WTC11 (cell line): ENCODE data around the gene CFAP221. TPM values are rescaled to one million over a fixed set of nuclear protein-coding genes. Genes with fewer than 3 reads are reported as not detected.

Experiments
- ATAC-seq: fragments of 200-7000 bp; cut with Tn5 transposase; 2 replicates; pipeline ENCODE4 v1.10.0; 2021; ENCODE audit warnings: mild to moderate bottlenecking, moderate library complexity
- CTCF ChIA-PET: fragments of 300-600 bp; sonication (Branson Sonifier 250); formaldehyde crosslinking; loops from one replicate; lab custom pipeline; 2021; ENCODE audit warnings: antibody characterized with exemption; lab: Charles Lee
- POLR2A ChIA-PET: fragments of 350-600 bp; sonication (Branson Sonifier 250); formaldehyde crosslinking; loops from one replicate; lab custom pipeline; 2021; ENCODE audit warnings: antibody characterized with exemption; lab: Charles Lee
- DNase-seq: peaks from one replicate; pipeline ENCODE4 v3.0.0; 2021; ENCODE audit warnings: low spot score
- H3K27ac Mint-ChIP-seq: 2 replicates; pipeline ENCODE4 v1.8.0; 2021; ENCODE audit warnings: mixed read lengths
- H3K27me3 Mint-ChIP-seq: 2 replicates; pipeline ENCODE4 v1.8.0; 2021; ENCODE audit warnings: low read depth, mild to moderate bottlenecking, moderate library complexity, mixed read lengths
- H3K36me3 Mint-ChIP-seq: 2 replicates; pipeline ENCODE4 v1.8.0; 2021; ENCODE audit warnings: mixed read lengths
- H3K4me1 Mint-ChIP-seq: 2 replicates; pipeline ENCODE4 v1.8.0; 2022; ENCODE audit warnings: mixed read lengths
- H3K4me3 Mint-ChIP-seq: 2 replicates; pipeline ENCODE4 v1.8.0; 2021; ENCODE audit warnings: mild to moderate bottlenecking, moderate library complexity, mixed read lengths
- H3K9me3 Mint-ChIP-seq: 2 replicates; pipeline ENCODE4 v1.8.0; 2021; ENCODE audit warnings: mixed read lengths
- ELF4 ChIP-seq: sonication (generic); formaldehyde crosslinking; IDR thresholded peaks from 2 replicates; pipeline ENCODE4 v1.8.1; 2022; ENCODE audit warnings: low read depth, mild to moderate bottlenecking, moderate library complexity, missing genetic modification reagents
- FOXJ3 ChIP-seq: sonication (generic); formaldehyde crosslinking; IDR thresholded peaks from 2 replicates; pipeline ENCODE4 v1.9.0; 2021; ENCODE audit warnings: missing genetic modification reagents, mild to moderate bottlenecking, borderline replicate concordance
- GRHL2 ChIP-seq: fragments of 250-450 bp; sonication (Bioruptor Pico); IDR thresholded peaks from 2 replicates; pipeline ENCODE4 v1.8.0; 2022; ENCODE audit warnings: mild to moderate bottlenecking, moderate library complexity; ENCODE audit not compliant: insufficient replicate concordance, severe bottlenecking
- IRF2 ChIP-seq: sonication (generic); formaldehyde crosslinking; IDR thresholded peaks from 2 replicates; pipeline ENCODE4 v1.8.0; 2022; ENCODE audit warnings: low read depth, missing genetic modification reagents, borderline replicate concordance
- JUN ChIP-seq: sonication (generic); formaldehyde crosslinking; IDR thresholded peaks from 2 replicates; pipeline ENCODE4 v1.8.0; 2023; ENCODE audit warnings: mild to moderate bottlenecking, missing genetic modification reagents
- MYBL2 ChIP-seq: sonication (generic); formaldehyde crosslinking; IDR thresholded peaks from 2 replicates; pipeline ENCODE4 v1.8.1; 2023; ENCODE audit warnings: mild to moderate bottlenecking, moderate library complexity, missing genetic modification reagents
- NFE2L1 ChIP-seq: sonication (generic); formaldehyde crosslinking; IDR thresholded peaks from 2 replicates; pipeline ENCODE4 v1.8.1; 2023; ENCODE audit warnings: missing genetic modification reagents
- NFYB ChIP-seq: sonication (generic); formaldehyde crosslinking; conservative IDR thresholded peaks from 2 replicates; pipeline ENCODE4 v1.8.0; 2022; ENCODE audit warnings: low read depth, missing genetic modification reagents
- NR3C1 ChIP-seq: sonication (generic); formaldehyde crosslinking; conservative IDR thresholded peaks from 2 replicates; pipeline ENCODE4 v1.8.1; 2023; ENCODE audit warnings: low read depth, mild to moderate bottlenecking, missing genetic modification reagents
- RELA ChIP-seq: sonication (generic); formaldehyde crosslinking; IDR thresholded peaks from 2 replicates; pipeline ENCODE4 v1.8.1; 2022; ENCODE audit warnings: missing genetic modification reagents, mild to moderate bottlenecking, borderline replicate concordance
- RORB ChIP-seq: fragments of 250-450 bp; sonication (Bioruptor Pico); IDR thresholded peaks from 2 replicates; pipeline ENCODE4 v1.9.0; 2021; ENCODE audit warnings: mild to moderate bottlenecking
- SP1 ChIP-seq: sonication (generic); formaldehyde crosslinking; conservative IDR thresholded peaks from 2 replicates; pipeline ENCODE4 v1.8.1; 2022; ENCODE audit warnings: missing genetic modification reagents
- TP53 ChIP-seq: sonication (generic); formaldehyde crosslinking; IDR thresholded peaks from 2 replicates; pipeline ENCODE4 v1.8.1; 2023; ENCODE audit warnings: mild to moderate bottlenecking, missing genetic modification reagents
- ZNF263 ChIP-seq: sonication (generic); formaldehyde crosslinking; IDR thresholded peaks from 2 replicates; pipeline ENCODE4 v1.8.1; 2022; ENCODE audit warnings: low read depth, mild to moderate bottlenecking, moderate library complexity, missing genetic modification reagents
- ZNF317 ChIP-seq: sonication (generic); formaldehyde crosslinking; IDR thresholded peaks from 2 replicates; pipeline ENCODE4 v1.8.1; 2023; ENCODE audit warnings: low read depth, mild to moderate bottlenecking, moderate library complexity, missing genetic modification reagents, borderline replicate concordance
- ZNF416 ChIP-seq: fragments of 250-450 bp; sonication (Bioruptor Pico); IDR thresholded peaks from 2 replicates; pipeline ENCODE4 v1.9.0; 2021; ENCODE audit warnings: mild to moderate bottlenecking, inconsistent platforms
- ZNF423 ChIP-seq: fragments of 250-450 bp; sonication (Bioruptor Pico); IDR thresholded peaks from 2 replicates; pipeline ENCODE4 v2.1.2; 2022; ENCODE audit warnings: mild to moderate bottlenecking, moderate library complexity
- ZNF671 ChIP-seq: fragments of 250-450 bp; sonication (Bioruptor Pico); IDR thresholded peaks from 2 replicates; pipeline ENCODE4 v1.8.0; 2021; ENCODE audit warnings: mild to moderate bottlenecking
- total RNA-seq: library from RNA; stranded (reverse); gene quantifications from 3 replicates; pipeline ENCODE4 v1.2.3, GENCODE V29; 2021
- TF ChIP-seq, protein P1 (sequence below): sonication (generic); formaldehyde crosslinking; IDR thresholded peaks from 2 replicates; pipeline ENCODE4 v1.8.1; 2023; ENCODE audit warnings: mild to moderate bottlenecking, moderate library complexity, missing genetic modification reagents
- TF ChIP-seq, protein P2 (sequence below): sonication (generic); formaldehyde crosslinking; IDR thresholded peaks from 2 replicates; pipeline ENCODE4 v1.8.1; 2023; ENCODE audit warnings: mild to moderate bottlenecking, missing genetic modification reagents
- TF ChIP-seq, protein P3 (sequence below): fragments of 200-600 bp; IDR thresholded peaks from 2 replicates; pipeline ENCODE4 v1.8.0; 2022; ENCODE audit warnings: antibody characterized with exemption
- TF ChIP-seq, protein P4 (sequence below): sonication (generic); formaldehyde crosslinking; IDR thresholded peaks from 2 replicates; pipeline ENCODE4 v1.8.0; 2022; ENCODE audit warnings: mild to moderate bottlenecking, missing genetic modification reagents
- TF ChIP-seq, protein P5 (sequence below): sonication (generic); formaldehyde crosslinking; IDR thresholded peaks from 2 replicates; pipeline ENCODE4 v1.8.0; 2023; ENCODE audit warnings: mild to moderate bottlenecking, missing genetic modification reagents
- TF ChIP-seq, protein P6 (sequence below): fragments of 250-450 bp; sonication (Bioruptor Pico); IDR thresholded peaks from 2 replicates; pipeline ENCODE4 v2.1.2; 2022; ENCODE audit warnings: mild to moderate bottlenecking, moderate library complexity
- TF ChIP-seq, protein P7 (sequence below): fragments of 250-450 bp; sonication (Bioruptor Pico); IDR thresholded peaks from 2 replicates; pipeline ENCODE4 v1.9.0; 2021; ENCODE audit warnings: moderate library complexity, mild to moderate bottlenecking, inconsistent platforms, borderline replicate concordance

The CFAP221 gene
- total RNA-seq, 1 experiment from 2014 or later, result 0.35 TPM

DNA sequence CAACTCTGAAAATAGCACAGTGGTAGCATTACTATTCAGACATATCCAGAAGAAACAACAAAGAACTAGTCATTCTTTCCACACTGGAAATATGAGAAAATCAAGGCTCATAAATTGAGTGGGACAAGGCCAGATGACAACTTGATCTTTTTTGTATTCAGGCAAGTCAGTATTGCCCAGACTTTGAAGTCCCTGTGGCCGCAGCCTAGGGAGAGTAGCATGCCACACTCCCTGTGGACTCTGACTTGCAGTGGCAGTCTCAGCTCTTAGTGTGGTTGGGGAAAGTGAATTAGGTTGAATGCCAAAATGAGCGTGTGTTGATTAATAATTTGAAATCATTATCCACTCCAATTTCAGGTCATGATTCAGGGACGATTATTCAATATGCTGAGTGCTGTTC, 81.0 kb downstream of the CFAP221 start:
- no peak for ATAC-seq

DNA sequence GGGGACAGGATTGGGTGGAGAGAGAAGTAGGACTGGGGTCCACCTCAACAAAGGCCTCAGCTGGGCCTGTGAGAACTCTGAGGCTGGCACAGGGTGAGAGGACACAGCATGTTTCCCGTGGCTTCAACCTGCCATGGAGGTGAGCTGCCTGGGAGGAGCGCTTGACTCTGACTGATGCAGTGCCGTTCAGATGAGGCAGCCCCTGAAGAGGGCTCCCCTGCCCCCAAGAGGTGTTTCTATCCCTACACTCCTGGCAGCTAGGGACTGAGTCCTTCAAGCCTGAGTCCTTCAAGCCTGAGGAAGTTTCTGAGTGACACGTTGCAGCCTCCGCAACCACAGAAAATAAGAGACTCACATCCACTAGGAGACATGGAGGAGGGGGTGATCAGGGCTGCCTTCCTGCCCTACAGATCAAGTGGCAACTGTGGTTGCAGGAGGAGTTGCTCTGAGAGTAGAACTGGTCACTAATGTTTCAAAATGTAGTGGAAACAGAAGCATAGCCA, 85.1 kb downstream of the CFAP221 start:
- peaks cover 31% of the 10 kb centered on the region for H3K9me3 Mint-ChIP-seq
- TF ChIP-seq ZNF263 (CRISPR knock-in tag) (no peak), RELA (CRISPR knock-in tag) (no peak), JUN (CRISPR knock-in tag) (no peak), ZNF423 (no peak), TP53 (CRISPR knock-in tag) (no peak)
- TF ChIP-seq, protein P1, sequence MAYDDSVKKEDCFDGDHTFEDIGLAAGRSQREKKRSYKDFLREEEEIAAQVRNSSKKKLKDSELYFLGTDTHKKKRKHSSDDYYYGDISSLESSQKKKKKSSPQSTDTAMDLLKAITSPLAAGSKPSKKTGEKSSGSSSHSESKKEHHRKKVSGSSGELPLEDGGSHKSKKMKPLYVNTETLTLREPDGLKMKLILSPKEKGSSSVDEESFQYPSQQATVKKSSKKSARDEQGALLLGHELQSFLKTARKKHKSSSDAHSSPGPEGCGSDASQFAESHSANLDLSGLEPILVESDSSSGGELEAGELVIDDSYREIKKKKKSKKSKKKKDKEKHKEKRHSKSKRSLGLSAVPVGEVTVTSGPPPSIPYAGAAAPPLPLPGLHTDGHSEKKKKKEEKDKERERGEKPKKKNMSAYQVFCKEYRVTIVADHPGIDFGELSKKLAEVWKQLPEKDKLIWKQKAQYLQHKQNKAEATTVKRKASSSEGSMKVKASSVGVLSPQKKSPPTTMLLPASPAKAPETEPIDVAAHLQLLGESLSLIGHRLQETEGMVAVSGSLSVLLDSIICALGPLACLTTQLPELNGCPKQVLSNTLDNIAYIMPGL (CRISPR knock-in tag), result no peak
- TF ChIP-seq, protein P2, sequence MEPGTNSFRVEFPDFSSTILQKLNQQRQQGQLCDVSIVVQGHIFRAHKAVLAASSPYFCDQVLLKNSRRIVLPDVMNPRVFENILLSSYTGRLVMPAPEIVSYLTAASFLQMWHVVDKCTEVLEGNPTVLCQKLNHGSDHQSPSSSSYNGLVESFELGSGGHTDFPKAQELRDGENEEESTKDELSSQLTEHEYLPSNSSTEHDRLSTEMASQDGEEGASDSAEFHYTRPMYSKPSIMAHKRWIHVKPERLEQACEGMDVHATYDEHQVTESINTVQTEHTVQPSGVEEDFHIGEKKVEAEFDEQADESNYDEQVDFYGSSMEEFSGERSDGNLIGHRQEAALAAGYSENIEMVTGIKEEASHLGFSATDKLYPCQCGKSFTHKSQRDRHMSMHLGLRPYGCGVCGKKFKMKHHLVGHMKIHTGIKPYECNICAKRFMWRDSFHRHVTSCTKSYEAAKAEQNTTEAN (CRISPR knock-in tag), result no peak
- no peaks in the 10 kb centered on the region; the same call in none of the 2 replicates for H3K27me3 Mint-ChIP-seq
- H3K4me1 Mint-ChIP-seq, result no peaks in the 10 kb centered on the region
- H3K4me3 Mint-ChIP-seq, result no peak overlapping the region
- H3K27ac Mint-ChIP-seq, result no peak overlapping the region
- ATAC-seq (peak; percentile 88), DNase-seq (no peak)
- CTCF ChIA-PET, result no interaction called here
- POLR2A ChIA-PET, result no interaction called here
- no peaks in the 10 kb centered on the region for H3K36me3 Mint-ChIP-seq

More for the DNA sequence above, 81.0 kb downstream of the CFAP221 start:
- H3K9me3 Mint-ChIP-seq, result peaks cover 31% of the 10 kb centered on the region
- POLR2A ChIA-PET, result no interaction called here
- no peak for DNase-seq
- H3K27me3 Mint-ChIP-seq, result peaks cover 3% of the 10 kb centered on the region
- H3K36me3 Mint-ChIP-seq, result no peaks in the 10 kb centered on the region
- CTCF ChIA-PET, result no interaction called here
- no peaks in the 10 kb centered on the region for H3K4me1 Mint-ChIP-seq
- TF ChIP-seq, protein P3, sequence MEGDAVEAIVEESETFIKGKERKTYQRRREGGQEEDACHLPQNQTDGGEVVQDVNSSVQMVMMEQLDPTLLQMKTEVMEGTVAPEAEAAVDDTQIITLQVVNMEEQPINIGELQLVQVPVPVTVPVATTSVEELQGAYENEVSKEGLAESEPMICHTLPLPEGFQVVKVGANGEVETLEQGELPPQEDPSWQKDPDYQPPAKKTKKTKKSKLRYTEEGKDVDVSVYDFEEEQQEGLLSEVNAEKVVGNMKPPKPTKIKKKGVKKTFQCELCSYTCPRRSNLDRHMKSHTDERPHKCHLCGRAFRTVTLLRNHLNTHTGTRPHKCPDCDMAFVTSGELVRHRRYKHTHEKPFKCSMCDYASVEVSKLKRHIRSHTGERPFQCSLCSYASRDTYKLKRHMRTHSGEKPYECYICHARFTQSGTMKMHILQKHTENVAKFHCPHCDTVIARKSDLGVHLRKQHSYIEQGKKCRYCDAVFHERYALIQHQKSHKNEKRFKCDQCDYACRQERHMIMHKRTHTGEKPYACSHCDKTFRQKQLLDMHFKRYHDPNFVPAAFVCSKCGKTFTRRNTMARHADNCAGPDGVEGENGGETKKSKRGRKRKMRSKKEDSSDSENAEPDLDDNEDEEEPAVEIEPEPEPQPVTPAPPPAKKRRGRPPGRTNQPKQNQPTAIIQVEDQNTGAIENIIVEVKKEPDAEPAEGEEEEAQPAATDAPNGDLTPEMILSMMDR, result no peak
- no peak for TF ChIP-seq MYBL2 (CRISPR knock-in tag)
- no peak for TF ChIP-seq IRF2 (CRISPR knock-in tag)
- TF ChIP-seq NFE2L1 (CRISPR knock-in tag), result no peak
- TF ChIP-seq SP1, result no peak
- no peak for TF ChIP-seq NR3C1 (CRISPR knock-in tag)
- no peak for TF ChIP-seq ZNF263 (CRISPR knock-in tag)
- no peak for TF ChIP-seq ELF4 (CRISPR knock-in tag)
- TF ChIP-seq ZNF317 (CRISPR knock-in tag), result no peak
- no peak for TF ChIP-seq ZNF416 (CRISPR knock-in tag)
- TF ChIP-seq, protein P4, sequence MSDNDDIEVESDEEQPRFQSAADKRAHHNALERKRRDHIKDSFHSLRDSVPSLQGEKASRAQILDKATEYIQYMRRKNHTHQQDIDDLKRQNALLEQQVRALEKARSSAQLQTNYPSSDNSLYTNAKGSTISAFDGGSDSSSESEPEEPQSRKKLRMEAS (CRISPR knock-in tag), result no peak
- TF ChIP-seq JUN (CRISPR knock-in tag), result no peak
- TF ChIP-seq, protein P5, sequence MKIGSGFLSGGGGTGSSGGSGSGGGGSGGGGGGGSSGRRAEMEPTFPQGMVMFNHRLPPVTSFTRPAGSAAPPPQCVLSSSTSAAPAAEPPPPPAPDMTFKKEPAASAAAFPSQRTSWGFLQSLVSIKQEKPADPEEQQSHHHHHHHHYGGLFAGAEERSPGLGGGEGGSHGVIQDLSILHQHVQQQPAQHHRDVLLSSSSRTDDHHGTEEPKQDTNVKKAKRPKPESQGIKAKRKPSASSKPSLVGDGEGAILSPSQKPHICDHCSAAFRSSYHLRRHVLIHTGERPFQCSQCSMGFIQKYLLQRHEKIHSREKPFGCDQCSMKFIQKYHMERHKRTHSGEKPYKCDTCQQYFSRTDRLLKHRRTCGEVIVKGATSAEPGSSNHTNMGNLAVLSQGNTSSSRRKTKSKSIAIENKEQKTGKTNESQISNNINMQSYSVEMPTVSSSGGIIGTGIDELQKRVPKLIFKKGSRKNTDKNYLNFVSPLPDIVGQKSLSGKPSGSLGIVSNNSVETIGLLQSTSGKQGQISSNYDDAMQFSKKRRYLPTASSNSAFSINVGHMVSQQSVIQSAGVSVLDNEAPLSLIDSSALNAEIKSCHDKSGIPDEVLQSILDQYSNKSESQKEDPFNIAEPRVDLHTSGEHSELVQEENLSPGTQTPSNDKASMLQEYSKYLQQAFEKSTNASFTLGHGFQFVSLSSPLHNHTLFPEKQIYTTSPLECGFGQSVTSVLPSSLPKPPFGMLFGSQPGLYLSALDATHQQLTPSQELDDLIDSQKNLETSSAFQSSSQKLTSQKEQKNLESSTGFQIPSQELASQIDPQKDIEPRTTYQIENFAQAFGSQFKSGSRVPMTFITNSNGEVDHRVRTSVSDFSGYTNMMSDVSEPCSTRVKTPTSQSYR (CRISPR knock-in tag), result no peak
- no peak for TF ChIP-seq FOXJ3
- no peak for TF ChIP-seq GRHL2 (CRISPR knock-in tag)
- TF ChIP-seq, protein P6, sequence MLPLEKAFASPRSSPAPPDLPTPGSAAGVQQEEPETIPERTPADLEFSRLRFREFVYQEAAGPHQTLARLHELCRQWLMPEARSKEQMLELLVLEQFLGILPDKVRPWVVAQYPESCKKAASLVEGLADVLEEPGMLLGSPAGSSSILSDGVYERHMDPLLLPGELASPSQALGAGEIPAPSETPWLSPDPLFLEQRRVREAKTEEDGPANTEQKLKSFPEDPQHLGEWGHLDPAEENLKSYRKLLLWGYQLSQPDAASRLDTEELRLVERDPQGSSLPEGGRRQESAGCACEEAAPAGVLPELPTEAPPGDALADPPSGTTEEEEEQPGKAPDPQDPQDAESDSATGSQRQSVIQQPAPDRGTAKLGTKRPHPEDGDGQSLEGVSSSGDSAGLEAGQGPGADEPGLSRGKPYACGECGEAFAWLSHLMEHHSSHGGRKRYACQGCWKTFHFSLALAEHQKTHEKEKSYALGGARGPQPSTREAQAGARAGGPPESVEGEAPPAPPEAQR (CRISPR knock-in tag), result no peak
- no peak for TF ChIP-seq NFYB
- no peak for TF ChIP-seq ZNF671
- TF ChIP-seq, protein P7, sequence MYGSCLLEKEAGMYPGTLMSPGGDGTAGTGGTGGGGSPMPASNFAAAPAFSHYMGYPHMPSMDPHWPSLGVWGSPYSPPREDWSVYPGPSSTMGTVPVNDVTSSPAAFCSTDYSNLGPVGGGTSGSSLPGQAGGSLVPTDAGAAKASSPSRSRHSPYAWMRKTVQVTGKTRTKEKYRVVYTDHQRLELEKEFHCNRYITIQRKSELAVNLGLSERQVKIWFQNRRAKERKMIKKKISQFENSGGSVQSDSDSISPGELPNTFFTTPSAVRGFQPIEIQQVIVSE, result no peak
- no peak for TF ChIP-seq RORB (CRISPR knock-in tag)
- TF ChIP-seq, all 79 proteins: peak for 0
- Mint-ChIP-seq H3K4me3 (no peak overlapping the region), H3K27ac (no peak overlapping the region)
